Measurements from ENCODE around the gene ACP1. TPM values are rescaled to one million over a fixed set of nuclear protein-coding genes. Genes with fewer than 3 reads are reported as not detected.

The ACP1 gene
- total and polyA plus RNA-seq, 10 donors, result 58.1 to 103 (median 72.9) TPM

- H3K9me3 ChIP-seq, result peaks cover 0 to 12% (median 8%) of the 10 kb centered on the region in 8 donors
- no peak for DNase-seq
- H3K27ac ChIP-seq, result peak overlapping the region in 5 of 8 donors; percentile 32 to 43 (median 39)
- intact Hi-C loops (cut with DNase I; ENCODE audit: low total_unique reads), result no loop called here
- TF ChIP-seq, protein P1, sequence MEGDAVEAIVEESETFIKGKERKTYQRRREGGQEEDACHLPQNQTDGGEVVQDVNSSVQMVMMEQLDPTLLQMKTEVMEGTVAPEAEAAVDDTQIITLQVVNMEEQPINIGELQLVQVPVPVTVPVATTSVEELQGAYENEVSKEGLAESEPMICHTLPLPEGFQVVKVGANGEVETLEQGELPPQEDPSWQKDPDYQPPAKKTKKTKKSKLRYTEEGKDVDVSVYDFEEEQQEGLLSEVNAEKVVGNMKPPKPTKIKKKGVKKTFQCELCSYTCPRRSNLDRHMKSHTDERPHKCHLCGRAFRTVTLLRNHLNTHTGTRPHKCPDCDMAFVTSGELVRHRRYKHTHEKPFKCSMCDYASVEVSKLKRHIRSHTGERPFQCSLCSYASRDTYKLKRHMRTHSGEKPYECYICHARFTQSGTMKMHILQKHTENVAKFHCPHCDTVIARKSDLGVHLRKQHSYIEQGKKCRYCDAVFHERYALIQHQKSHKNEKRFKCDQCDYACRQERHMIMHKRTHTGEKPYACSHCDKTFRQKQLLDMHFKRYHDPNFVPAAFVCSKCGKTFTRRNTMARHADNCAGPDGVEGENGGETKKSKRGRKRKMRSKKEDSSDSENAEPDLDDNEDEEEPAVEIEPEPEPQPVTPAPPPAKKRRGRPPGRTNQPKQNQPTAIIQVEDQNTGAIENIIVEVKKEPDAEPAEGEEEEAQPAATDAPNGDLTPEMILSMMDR (IDR thresholded peaks at IDR 0.05 in 8 of 11, conservative IDR thresholded peaks at IDR 0.05 in 3 of 11), result no peak
- TF ChIP-seq POLR2A (IDR thresholded peaks at IDR 0.05), result no peak
- H3K4me1 ChIP-seq, result peaks cover 0 to 26% (median 15%) of the 10 kb centered on the region in 6 donors
- no peaks in the 10 kb centered on the region for H3K27me3 ChIP-seq (replicated peaks in 1 of 7)
- H3K36me3 ChIP-seq, result peaks cover 0 to 58% (median 9%) of the 10 kb centered on the region in 6 donors
- no peak overlapping the region for H3K4me3 ChIP-seq
- 39 to 62% (median 52%) methylated on average over 6 of the region's 6 CpGs for WGBS, 5 donors
Observed at GRCh38 chr2:237878-238277, 26.9 kb upstream of the ACP1 start.

- Histone ChIP-seq H3K9me3 (peaks cover 0 to 14% (median 10%) of the 10 kb centered on the region in 8 donors), H3K4me3 (no peak overlapping the region), H3K4me1 (peaks cover 0 to 26% (median 15%) of the 10 kb centered on the region in 6 donors), H3K36me3 (peaks cover 4 to 58% (median 13%) of the 10 kb centered on the region in 6 donors), H3K27ac (peak overlapping the region in 4 of 8 donors; percentile 31 to 43 (median 38)), H3K27me3 (replicated peaks in 1 of 7) (no peaks in the 10 kb centered on the region)
- WGBS, 5 donors, result 62 to 78% (median 70%) methylated on average over 3 of the region's 3 CpGs
- intact Hi-C loops (cut with DNase I; ENCODE audit: low total_unique reads), result no loop called here
- TF ChIP-seq, protein P1 (IDR thresholded peaks at IDR 0.05 in 8 of 11, conservative IDR thresholded peaks at IDR 0.05 in 3 of 11), result no peak
- TF ChIP-seq POLR2AphosphoS5 (IDR thresholded peaks at IDR 0.05) (no peak), POLR2A (IDR thresholded peaks at IDR 0.05) (no peak)
- DNase-seq, result no peak
Observed at GRCh38 chr2:238431-238830, 26.3 kb upstream of the ACP1 start.

- peaks cover 0 to 26% (median 15%) of the 10 kb centered on the region in 6 donors for H3K4me1 ChIP-seq
- H3K27ac ChIP-seq, result peak overlapping the region in 4 of 8 donors; percentile 31 to 43 (median 38)
- intact Hi-C loops (cut with DNase I; ENCODE audit: low total_unique reads), result no loop called here
- TF ChIP-seq, protein P1 (IDR thresholded peaks at IDR 0.05 in 8 of 11, conservative IDR thresholded peaks at IDR 0.05 in 3 of 11), result no peak
- TF ChIP-seq POLR2A (IDR thresholded peaks at IDR 0.05) (no peak), POLR2AphosphoS5 (IDR thresholded peaks at IDR 0.05) (no peak)
- 84 to 95% (median 85%) methylated on average over 5 of the region's 5 CpGs for WGBS, 5 donors
- DNase-seq, result no peak
- peaks cover 4 to 58% (median 17%) of the 10 kb centered on the region in 6 donors for H3K36me3 ChIP-seq
- peaks cover 0 to 14% (median 10%) of the 10 kb centered on the region in 8 donors for H3K9me3 ChIP-seq
- no peak overlapping the region for H3K4me3 ChIP-seq
- no peaks in the 10 kb centered on the region for H3K27me3 ChIP-seq (replicated peaks in 1 of 7)
Observed at GRCh38 chr2:238869-239268, 25.9 kb upstream of the ACP1 start.

GRCh38 chr2:244547-244946 is 20.2 kb upstream of the ACP1 start:
- WGBS, 5 donors, result 90 to 97% (median 94%) methylated on average over 7 of the region's 7 CpGs
- H3K27me3 ChIP-seq (replicated peaks in 1 of 7), result no peaks in the 10 kb centered on the region
- H3K36me3 ChIP-seq, result peaks cover 4 to 93% (median 40%) of the 10 kb centered on the region in 6 donors
- H3K27ac ChIP-seq, result no peak overlapping the region
- no peak for DNase-seq
- no peak for TF ChIP-seq POLR2A (IDR thresholded peaks at IDR 0.05)
- no peak for TF ChIP-seq POLR2AphosphoS5 (IDR thresholded peaks at IDR 0.05)
- TF ChIP-seq, protein P1 (IDR thresholded peaks at IDR 0.05 in 8 of 11, conservative IDR thresholded peaks at IDR 0.05 in 3 of 11), result no peak
- intact Hi-C loops (cut with DNase I; ENCODE audit: low total_unique reads), result no loop called here
- H3K4me3 ChIP-seq, result no peak overlapping the region
- peaks cover 0 to 6% (median 0%) of the 10 kb centered on the region in 6 donors for H3K4me1 ChIP-seq
- peaks cover 0 to 14% (median 10%) of the 10 kb centered on the region in 8 donors for H3K9me3 ChIP-seq
